HCT116 (cell line): ENCODE results near the gene GPR17. TPM values are rescaled to one million over a fixed set of nuclear protein-coding genes. Genes with fewer than 3 reads are reported as not detected.

Experiments used
- ATAC-seq: fragments of 200-7000 bp; cut with Tn5 transposase; 2 replicates; pipeline ENCODE4 v1.9.1; 2020; ENCODE audit warnings: mild to moderate bottlenecking, moderate library complexity
- BruUV-seq: library from RNA; stranded (reverse); fragments of 400-500 nt; replicated peaks from 2 replicates; lab custom pipeline; 2021; lab: Mats Ljungman, UMichigan
- CTCF ChIA-PET: fragments of 300-600 bp; sonication (Branson Sonifier 250); formaldehyde crosslinking; loops from one replicate; lab custom pipeline; 2021; ENCODE audit warnings: antibody characterized with exemption; lab: Charles Lee
- POLR2A ChIA-PET: fragments of 300-600, 350-600 bp; sonication (Branson Sonifier 250); formaldehyde crosslinking; loops from one replicate; lab custom pipeline; 2021; ENCODE audit warnings: antibody characterized with exemption; lab: Charles Lee
- RAD21 ChIA-PET, 2 experiments: fragments of 300-600 bp; sonication (Branson Sonifier 250); formaldehyde crosslinking; loops; one replicate each; lab custom pipeline; 2023; ENCODE audit warnings: low total read pairs in 2 of 2; ENCODE audit not compliant: uncharacterized antibody in 2 of 2, unreplicated experiment in 2 of 2, low non-redundant PET in 1 of 2; lab: Charles Lee
- DNase-seq: peaks from one replicate; pipeline ENCODE4 v3.0.0-alpha.2; 2010; ENCODE audit warnings: low read depth, low spot score
- H2AFZ ChIP-seq: fragments of 200-600 bp; shearing (Covaris generic), sonication (generic); 2 replicates; pipeline ENCODE4 v1.6.1; 2017; ENCODE audit warnings: low read depth, mixed run types, mixed read lengths, antibody characterized with exemption, low read length; ENCODE audit not compliant: poor library complexity, severe bottlenecking
- H3K27ac ChIP-seq: 2 replicates; pipeline ENCODE4 v1.5.1; 2012; ENCODE audit warnings: low read depth, low read length
- H3K27me3 ChIP-seq: fragments of 200-600 bp; sonication (generic); 2 replicates; pipeline ENCODE4 v1.6.1; 2016; ENCODE audit warnings: mixed run types, low read length, mixed read lengths; ENCODE audit not compliant: insufficient read depth
- H3K36me3 ChIP-seq, 2 experiments: fragments of 200-500 bp in 1 of 2; fragments of 200-600 bp in 1 of 2; sonication (Bioruptor generic) in 1 of 2; sonication (generic) in 1 of 2; 2 replicates each; pipeline versions ENCODE4 v1.5.1 to v1.6.1; 2014 to 2016; ENCODE audit warnings: low read length in 2 of 2, inconsistent platforms in 1 of 2, mixed read lengths in 1 of 2, mixed run types in 1 of 2; ENCODE audit not compliant: insufficient read depth in 2 of 2, control insufficient read depth in 1 of 2
- H3K4me1 ChIP-seq, 2 experiments: fragments of 200-600 bp in 1 of 2; sonication (generic) in 1 of 2; 2 replicates each; pipeline versions ENCODE4 v1.5.1 to v1.6.1; 2012 to 2017; ENCODE audit warnings: low read length in 2 of 2, inconsistent platforms in 1 of 2, mild to moderate bottlenecking in 1 of 2, mixed read lengths in 1 of 2, mixed run types in 1 of 2, moderate library complexity in 1 of 2; ENCODE audit not compliant: insufficient read depth in 2 of 2, control insufficient read depth in 1 of 2
- H3K4me2 ChIP-seq: fragments of 200-600 bp; sonication (generic); 2 replicates; pipeline ENCODE4 v1.6.1; 2017; ENCODE audit warnings: mixed run types, low read length, mixed read lengths
- H3K4me3 ChIP-seq, 2 experiments: fragments of 200-600 bp in 1 of 2; sonication (generic) in 1 of 2; replicated peaks in 1 of 2; 2 replicates each; pipeline ENCODE4 v1.5.1; 2011 to 2016; ENCODE audit warnings: low read length in 2 of 2, control low read depth in 1 of 2, low read depth in 1 of 2, mild to moderate bottlenecking in 1 of 2, mixed read lengths in 1 of 2, mixed run types in 1 of 2
- H3K79me2 ChIP-seq: fragments of 200-600 bp; sonication (generic); 2 replicates; pipeline ENCODE4 v1.6.1; 2017; ENCODE audit warnings: mild to moderate bottlenecking, mixed run types, low read length, moderate library complexity, mixed read lengths; ENCODE audit not compliant: insufficient read depth
- H3K9ac ChIP-seq: fragments of 200-600 bp; sonication (generic); 2 replicates; pipeline ENCODE4 v1.6.1; 2016; ENCODE audit warnings: low read length, mixed read lengths
- H3K9me2 ChIP-seq: fragments of 200-600 bp; sonication (generic), shearing (Covaris generic); 2 replicates; pipeline ENCODE4 v1.6.1; 2017; ENCODE audit warnings: mixed run types, mild to moderate bottlenecking, moderate library complexity; ENCODE audit not compliant: insufficient read depth
- H3K9me3 ChIP-seq, 2 experiments: fragments of 200-500 bp in 1 of 2; fragments of 200-600 bp in 1 of 2; sonication (Bioruptor generic) in 1 of 2; sonication (generic) in 1 of 2; 2 replicates each; pipeline ENCODE4 v1.6.1; 2014 to 2017; ENCODE audit warnings: low read length in 2 of 2, mixed read lengths in 2 of 2, inconsistent platforms in 1 of 2, low read depth in 1 of 2, mild to moderate bottlenecking in 1 of 2, mixed run types in 1 of 2, moderate library complexity in 1 of 2; ENCODE audit not compliant: control insufficient read depth in 1 of 2, insufficient read depth in 1 of 2
- H4K20me1 ChIP-seq: fragments of 200-600 bp; sonication (generic), shearing (Covaris generic); 2 replicates; pipeline ENCODE4 v1.6.1; 2017; ENCODE audit warnings: mixed run types, mild to moderate bottlenecking, moderate library complexity; ENCODE audit not compliant: insufficient read depth
- CBX3 ChIP-seq: IDR thresholded peaks from 2 replicates; pipeline ENCODE4 v1.6.1; 2012; ENCODE audit warnings: low read depth
- CEBPB ChIP-seq: IDR thresholded peaks from 2 replicates; pipeline ENCODE4 v1.6.1; 2012; ENCODE audit warnings: low read depth
- EGR1 ChIP-seq: IDR thresholded peaks from 2 replicates; pipeline ENCODE4 v1.6.1; 2012; ENCODE audit warnings: low read depth
- ELF1 ChIP-seq: IDR thresholded peaks from 2 replicates; pipeline ENCODE4 v1.6.1; 2012; ENCODE audit warnings: low read depth, borderline replicate concordance
- JUND ChIP-seq: IDR thresholded peaks from 2 replicates; pipeline ENCODE4 v1.6.1; 2012
- POLR2A ChIP-seq: IDR thresholded peaks from 2 replicates; pipeline ENCODE4 v1.7.0; 2011; ENCODE audit warnings: borderline replicate concordance; ENCODE audit not compliant: insufficient read depth, insufficient read length; ENCODE audit errors: extremely low read depth
- POLR2AphosphoS5 ChIP-seq: IDR thresholded peaks from 2 replicates; pipeline ENCODE4 v1.6.1; 2011; ENCODE audit warnings: mild to moderate bottlenecking, low read depth, low read length, moderate library complexity
- RAD21 ChIP-seq: IDR thresholded peaks from 2 replicates; pipeline ENCODE4 v1.6.1; 2012; ENCODE audit warnings: low read depth, mild to moderate bottlenecking
- REST ChIP-seq: IDR thresholded peaks from 2 replicates; pipeline ENCODE4 v1.6.1; 2012; ENCODE audit warnings: low read depth
- SIN3A ChIP-seq: IDR thresholded peaks from 2 replicates; pipeline ENCODE4 v1.6.1; 2012; ENCODE audit warnings: low read depth
- SP1 ChIP-seq: IDR thresholded peaks from 2 replicates; pipeline ENCODE4 v1.6.1; 2012; ENCODE audit warnings: low read depth
- SRF ChIP-seq: IDR thresholded peaks from 2 replicates; pipeline ENCODE4 v1.6.1; 2012; ENCODE audit warnings: low read depth
- YY1 ChIP-seq: IDR thresholded peaks from 2 replicates; pipeline ENCODE4 v1.6.1; 2011; ENCODE audit warnings: low read length, low read depth, moderate library complexity, mild to moderate bottlenecking; ENCODE audit not compliant: insufficient replicate concordance; ENCODE audit errors: extremely low read depth
- ZFX ChIP-seq: fragments of 450-650 bp; IDR thresholded peaks from 2 replicates; pipeline ENCODE4 v1.6.1; 2017
- ZNF274 ChIP-seq: fragments of 200-500 bp; sonication (Bioruptor generic); IDR thresholded peaks from 2 replicates; pipeline ENCODE4 v1.6.1; 2014; ENCODE audit warnings: mild to moderate bottlenecking, low read depth, low read length, inconsistent platforms
- intact Hi-C: fragments of 100-400 bp; cut with micrococcal nuclease; formaldehyde crosslinking; loops from 2 replicates; pipeline ENCODE4 v1.10.0; 2022
- total RNA-seq: library from RNA; stranded (reverse); gene quantifications from one replicate; pipeline ENCODE4 v1.2.1, GENCODE V29; 2021; ENCODE audit not compliant: unreplicated experiment
- TF ChIP-seq, protein P1 (sequence below): IDR thresholded peaks from 2 replicates; pipeline ENCODE4 v1.6.1; 2012

GPR17 gene
- total RNA-seq, 1 experiment from 2014 or later, result not detected

DNA sequence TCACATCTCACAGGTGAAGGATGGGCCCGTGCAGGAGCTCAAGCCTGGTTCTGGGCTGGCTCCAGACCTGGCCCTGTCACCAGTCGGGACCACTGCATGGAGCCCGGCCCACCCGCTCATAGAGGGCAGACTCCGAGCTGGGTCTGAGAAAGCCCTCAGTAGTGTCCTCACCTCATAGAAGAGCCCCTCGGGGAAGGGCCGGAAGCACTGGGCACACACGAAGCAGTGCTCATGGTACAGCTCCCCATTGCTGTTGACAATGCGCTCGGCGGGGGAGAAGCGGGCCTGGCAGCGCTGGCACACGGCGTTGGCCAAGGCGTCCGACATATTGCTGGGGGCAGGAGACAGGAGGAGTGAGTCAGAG is 11.3 kb downstream of the GPR17 start:
- RAD21 ChIA-PET, result no interaction called here
- no peak for ATAC-seq

More for the DNA sequence above, 11.3 kb downstream of the GPR17 start:
- CTCF ChIA-PET, result no interaction called here
- TF ChIP-seq EGR1 (no peak), RAD21 (no peak), ZFX (no peak), ZNF274 (no peak), POLR2AphosphoS5 (no peak), REST (no peak), SIN3A (no peak), SRF (no peak), CBX3 (no peak), SP1 (no peak), POLR2A (no peak), CEBPB (no peak), YY1 (no peak), JUND (no peak), ELF1 (no peak)
- TF ChIP-seq, protein P1, sequence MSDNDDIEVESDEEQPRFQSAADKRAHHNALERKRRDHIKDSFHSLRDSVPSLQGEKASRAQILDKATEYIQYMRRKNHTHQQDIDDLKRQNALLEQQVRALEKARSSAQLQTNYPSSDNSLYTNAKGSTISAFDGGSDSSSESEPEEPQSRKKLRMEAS, result no peak
- TF ChIP-seq, all 23 proteins: peak for 0
- Histone ChIP-seq H3K4me3 (no peak overlapping the region), H3K9me3 (no peaks in the 10 kb centered on the region; a peak in 1 of 4 replicates), H3K4me1 (peaks cover 0 to 8% of the 10 kb centered on the region in 2 experiments; a peak in 1 of 4 replicates), H3K27me3 (no peaks in the 10 kb centered on the region), H4K20me1 (no peaks in the 10 kb centered on the region), H3K27ac (no peak overlapping the region), H2AFZ (no peak overlapping the region), H3K4me2 (no peak overlapping the region), H3K36me3 (no peaks in the 10 kb centered on the region), H3K9ac (no peak overlapping the region), H3K9me2 (no peaks in the 10 kb centered on the region), H3K79me2 (no peaks in the 10 kb centered on the region)
- no TSS peak for BruUV-seq
- no peak for DNase-seq
- intact Hi-C loops, result no loop called here
- POLR2A ChIA-PET, result no interaction called here
